GM18870 (cell line): Measurements from ENCODE around the gene ZFAND2A.
"Not testable (repeated sequence)": the region's sequence is repeated elsewhere in the genome, so short reads cannot be mapped to it uniquely, and the experiment has no call there.

Experiments used
- ATAC-seq: cut with Tn5 transposase; IDR thresholded peaks from one replicate; pipeline ENCODE4 v1.9.1; 2021; ENCODE audit warnings: moderate library complexity; ENCODE audit not compliant: unreplicated experiment

ZFAND2A gene, protein sequence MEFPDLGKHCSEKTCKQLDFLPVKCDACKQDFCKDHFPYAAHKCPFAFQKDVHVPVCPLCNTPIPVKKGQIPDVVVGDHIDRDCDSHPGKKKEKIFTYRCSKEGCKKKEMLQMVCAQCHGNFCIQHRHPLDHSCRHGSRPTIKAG

DNA sequence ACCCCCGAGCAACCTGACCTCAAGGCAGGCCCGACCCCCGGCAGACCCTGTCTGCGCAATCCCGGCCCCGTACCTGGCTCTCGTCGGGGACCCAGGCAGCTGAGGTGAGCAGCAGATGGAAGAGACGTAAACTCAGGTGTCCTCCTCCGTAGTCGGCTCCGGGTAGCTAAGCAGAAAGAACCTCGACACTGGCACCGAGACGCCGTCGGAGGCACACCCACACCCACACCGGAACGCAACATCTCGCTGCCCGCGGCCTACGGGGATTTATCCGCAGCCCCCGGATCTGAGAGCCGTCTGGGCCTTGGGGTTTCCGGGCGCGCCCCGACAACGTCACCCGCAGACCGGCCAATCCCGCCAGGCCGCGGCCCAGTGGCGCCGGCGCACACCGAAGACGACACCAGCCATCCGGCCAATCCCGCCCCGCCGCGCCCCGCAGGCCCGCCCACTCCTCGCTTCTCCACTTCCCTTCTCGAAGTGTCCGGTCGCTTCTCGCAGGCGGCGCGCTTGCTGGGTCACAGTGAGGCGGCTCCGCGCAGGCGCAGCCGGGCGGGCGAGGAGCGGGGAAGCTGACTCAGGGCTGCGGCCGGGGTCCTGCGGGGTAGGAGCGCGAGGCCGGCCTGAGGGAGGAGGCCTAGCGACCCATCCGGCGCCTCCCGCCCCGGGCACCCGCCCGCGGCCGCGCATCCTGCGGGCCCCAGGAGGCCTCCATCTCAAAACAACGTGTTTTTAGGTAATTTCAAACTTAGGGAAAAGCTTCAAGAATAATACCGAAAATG, at the start of gene ZFAND2A:
Gene ZFAND2A, minus strand, starts transcription at position 306 of the 779 bp plus-strand sequence. CDS start 1,984 bp downstream, outside the sequence.
- ATAC-seq = peak; percentile 79

DNA sequence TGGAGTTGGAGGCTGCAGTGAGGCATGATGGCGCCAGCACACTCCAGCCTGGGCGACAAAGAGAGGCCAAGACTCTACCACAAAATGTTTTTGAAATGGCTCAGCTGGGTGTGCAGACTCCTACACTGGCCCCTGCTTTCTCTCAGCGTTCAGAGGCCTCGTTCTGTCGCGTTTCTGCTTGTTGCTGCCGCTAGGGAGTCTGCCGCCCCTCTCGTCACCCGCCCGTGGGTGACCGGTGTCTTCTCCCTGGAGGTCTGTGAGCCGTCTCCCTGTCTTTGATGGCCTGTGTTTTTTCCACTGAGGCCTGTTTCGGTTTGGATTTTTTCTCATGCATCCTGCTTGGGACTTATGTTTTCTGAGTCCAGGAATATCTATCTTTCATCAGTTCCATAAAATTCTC, 49.1 kb upstream of the ZFAND2A start:
- ATAC-seq = no peak

DNA sequence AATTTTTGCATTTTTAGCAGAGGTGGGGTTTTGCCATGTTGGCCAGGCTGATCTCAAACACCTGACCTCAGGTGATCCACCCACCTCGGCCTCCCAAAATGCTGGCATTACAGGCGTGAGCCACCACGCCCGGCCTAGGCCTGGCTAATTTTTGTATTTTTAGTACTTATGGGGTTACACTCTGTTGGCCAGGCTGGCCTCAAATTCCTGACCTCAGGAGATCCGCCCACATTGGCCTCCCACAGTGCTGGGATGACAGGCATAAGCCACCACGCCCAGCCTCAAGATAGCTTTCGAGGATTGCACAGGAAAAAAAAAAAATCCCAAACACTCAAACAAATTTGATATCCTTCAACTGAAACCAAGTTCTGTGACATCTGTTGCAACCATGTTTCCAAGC, 45.7 kb upstream of the ZFAND2A start:
- not testable (repeated sequence) for ATAC-seq

DNA sequence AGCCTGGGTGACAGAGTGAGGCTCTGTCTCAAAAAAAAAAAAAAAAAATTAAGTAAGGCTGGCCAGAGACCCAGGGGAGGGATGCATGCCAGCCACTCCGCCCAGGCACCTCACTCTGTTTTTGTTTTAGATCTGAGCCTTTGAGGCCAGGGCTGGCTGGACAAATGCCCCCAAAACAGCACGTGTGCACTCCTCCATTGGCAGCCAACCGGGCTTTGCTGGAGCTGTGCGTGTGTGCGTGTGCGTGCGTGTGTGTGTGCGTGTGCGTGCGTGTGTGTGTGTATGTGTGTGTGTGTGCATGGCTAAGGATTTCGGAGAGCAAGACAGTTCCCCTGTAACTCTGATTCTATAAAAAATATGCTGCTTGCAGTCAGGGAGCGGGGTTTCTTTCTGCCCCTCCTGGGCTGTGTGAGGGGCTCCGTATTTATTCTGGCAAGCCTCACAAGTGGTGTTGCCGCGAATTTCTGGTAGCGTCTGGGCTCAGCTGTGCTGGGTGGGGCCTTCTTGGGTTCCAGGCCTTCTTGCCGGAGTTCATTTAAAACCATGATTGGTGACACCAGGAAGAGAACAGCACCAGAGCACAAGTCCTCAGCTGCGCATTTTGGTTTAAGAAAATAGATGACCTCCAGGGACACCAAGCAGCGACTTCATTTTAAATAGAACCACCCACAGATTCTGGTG, 44.6 kb upstream of the ZFAND2A start:
- ATAC-seq = no peak

DNA sequence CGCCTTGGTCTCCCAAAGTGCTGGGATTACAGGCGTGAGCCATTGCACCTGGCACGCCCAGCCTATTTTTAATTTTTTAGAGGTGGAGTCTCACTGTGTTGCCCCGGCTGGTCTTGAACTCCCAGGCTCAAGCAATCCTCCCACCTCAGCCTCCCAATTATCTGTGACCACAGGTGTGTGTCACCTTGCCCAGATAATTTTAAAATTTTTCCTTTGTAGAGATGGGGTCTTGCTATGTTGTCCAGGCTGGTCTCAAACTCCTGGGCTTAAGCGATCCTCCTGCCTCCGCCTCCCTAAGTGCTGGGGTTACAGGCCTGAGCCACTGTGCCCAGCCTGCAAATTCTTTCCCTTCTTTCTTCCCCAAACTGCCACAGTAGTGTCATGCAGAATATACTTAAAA, 42.9 kb upstream of the ZFAND2A start:
- ATAC-seq = not testable (repeated sequence)

DNA sequence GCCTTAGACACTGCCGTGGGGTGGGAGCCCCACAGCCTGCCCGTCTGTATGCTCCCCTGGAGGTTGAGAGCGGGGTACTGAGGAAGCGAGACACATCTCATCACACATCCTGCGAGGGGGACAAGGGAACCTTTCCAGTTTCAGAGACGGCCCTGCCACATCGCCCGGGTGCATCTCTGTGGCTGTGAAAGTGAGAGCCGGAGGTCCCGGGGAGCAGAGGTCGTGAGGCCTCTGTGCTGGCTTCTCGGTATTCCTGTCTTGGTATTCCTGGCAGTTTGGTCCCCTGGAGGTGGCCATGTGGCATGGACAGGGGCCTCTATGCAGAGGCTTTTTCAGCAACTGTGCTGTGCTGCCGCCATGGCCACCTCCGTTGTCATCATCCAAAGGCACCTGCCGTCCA, 41.9 kb upstream of the ZFAND2A start:
- no peak for ATAC-seq

DNA sequence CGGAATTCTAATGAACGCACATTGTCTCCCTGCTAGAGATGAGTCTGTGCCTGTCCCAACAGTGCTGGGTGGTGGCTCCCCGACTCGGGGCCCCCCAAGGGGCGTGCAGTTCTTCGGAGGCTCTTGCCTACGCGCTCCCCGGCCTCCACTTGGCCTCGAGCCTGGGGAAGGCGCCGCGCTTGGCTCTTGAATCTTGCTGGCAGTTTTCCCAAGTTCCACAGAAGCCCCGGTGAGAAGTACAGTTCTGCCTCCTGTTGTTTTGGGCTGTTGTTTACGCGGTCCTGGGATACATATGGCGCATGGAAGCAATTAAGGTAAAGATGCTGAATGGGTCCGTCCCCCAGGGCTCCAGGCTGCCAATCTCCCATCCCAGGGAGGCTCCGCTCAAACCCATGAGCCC, 40.0 kb upstream of the ZFAND2A start:
- ATAC-seq = no peak

DNA sequence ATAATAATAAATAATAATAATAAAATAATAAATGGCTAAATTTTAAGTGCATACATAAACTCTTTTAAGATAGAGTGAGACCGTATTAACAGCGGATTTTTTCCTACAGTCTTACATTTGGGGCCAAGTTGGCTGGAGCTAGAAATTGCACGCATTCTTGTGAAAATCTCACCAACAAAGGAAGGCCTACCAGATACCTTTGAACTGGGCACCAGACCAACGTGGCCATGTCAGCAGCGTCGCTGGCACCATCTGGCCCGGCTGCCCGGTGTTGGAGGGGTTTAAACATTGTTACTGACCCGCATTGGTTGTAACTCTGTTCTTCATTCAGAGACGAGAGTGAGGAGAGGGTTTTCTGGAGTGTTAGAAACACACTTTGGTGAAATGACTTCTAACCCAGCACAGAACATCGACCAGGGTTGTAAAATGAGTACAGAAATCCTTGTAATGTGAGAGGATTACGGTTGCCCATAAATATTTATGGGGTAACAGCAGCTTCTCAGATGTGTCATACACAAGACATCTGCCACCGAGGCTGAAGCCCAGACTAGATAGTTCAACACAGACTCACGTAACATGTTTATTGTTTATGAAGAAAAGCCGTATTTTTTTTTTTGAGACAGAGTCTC, 38.1 kb upstream of the ZFAND2A start:
- no peak for ATAC-seq

DNA sequence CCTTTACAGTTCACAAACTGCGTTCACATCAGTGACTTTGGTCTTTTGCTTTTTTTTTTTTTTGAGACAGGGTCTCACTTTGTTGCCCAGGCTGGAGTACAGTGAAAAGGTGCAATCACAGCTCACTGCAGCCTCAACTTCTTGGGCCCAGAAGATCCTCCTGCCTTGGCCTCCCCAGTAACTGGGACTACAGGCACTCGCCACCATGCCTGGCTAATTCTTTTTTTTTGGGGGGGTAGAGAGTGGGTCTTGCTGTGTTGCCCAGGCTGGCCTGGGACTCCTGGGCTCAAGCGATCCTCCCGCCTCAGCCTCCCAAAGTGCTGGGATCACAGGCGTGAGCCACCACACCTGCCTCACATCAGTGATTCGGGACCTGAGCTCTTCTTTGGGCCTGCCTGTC, 37.0 kb upstream of the ZFAND2A start:
- ATAC-seq = no peak

DNA sequence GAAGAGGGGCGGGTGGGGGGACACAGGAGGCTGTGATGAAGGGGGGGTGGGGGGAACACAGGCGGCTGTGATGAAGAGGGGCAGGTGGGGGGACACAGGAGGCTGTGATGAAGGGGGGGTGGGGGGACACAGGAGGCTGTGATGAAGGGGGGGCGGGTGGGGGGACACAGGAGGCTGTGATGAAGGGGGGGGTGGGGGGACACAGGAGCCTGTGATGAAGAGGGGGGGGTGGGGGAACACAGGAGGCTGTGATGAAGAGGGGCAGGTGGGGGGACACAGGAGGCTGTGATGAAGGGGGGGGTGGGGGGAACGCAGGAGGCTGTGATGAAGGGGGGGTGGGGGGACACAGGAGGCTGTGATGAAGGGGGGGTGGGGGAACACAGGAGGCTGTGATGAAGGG, 36.4 kb upstream of the ZFAND2A start:
- ATAC-seq = not testable (repeated sequence)

DNA sequence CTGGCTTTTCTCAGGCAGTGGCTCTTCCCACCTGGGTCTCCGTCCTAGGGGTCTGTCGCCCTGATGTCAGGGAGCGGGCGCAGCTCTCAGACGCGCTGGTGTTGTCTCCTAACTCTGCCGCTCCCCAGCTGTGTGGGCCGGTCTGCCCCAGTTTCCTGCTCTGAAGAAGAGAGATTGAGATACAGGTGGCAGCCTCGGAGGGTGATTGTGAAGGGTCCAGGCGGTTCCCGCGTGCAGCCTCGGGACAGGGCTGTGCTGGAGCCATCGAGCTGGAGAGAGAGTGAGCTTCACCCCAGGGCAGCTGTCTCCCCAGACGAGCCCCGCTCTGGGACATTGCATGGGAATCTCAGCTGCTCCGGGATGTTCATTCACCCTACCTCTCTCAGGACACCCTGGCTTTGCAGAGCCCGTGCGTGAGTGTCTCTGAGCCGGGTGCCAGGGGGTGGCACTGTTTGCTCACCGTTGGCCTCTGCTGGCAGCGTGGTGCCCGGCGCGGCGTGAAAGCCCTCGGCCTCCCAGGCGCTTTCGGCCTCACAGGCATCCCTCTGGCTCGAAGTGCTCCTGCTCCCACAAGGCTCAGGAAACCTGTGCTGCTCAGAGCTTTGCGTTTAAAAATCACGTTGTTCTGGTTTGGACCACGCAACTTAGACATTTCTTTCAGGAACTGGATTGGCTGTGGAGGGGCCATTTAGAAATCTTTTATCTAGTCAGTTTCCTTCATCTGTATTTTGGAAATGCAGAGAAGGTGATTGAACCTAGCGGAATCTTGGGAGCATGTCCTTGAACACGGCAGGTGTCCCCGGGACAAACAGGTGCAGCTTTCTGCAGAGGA, 33.8 kb upstream of the ZFAND2A start:
- no peak for ATAC-seq

DNA sequence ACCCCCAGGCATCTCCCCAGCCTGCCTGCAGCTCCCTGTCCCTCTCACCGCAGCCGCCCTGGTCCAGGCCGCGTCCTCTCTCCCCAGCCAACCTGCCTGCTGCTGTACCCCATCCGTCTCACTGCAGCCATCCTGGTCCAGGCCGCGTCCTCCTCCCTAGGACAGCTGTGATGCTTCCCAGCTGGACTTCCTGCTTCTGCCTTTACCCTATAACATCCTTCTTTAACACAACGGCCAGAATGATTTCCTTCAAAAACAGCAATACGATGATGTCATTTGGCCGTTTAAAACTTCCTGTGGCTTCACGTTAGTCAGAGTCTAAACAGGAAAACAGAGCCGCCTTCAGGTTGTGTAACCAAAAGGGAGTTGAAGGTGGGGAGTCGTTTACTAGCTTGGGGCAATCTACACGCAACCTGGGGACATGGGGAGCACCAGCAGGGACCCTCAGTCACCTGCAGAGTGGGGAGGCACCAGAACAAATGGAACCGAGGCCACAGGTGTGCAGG, 32.2 kb upstream of the ZFAND2A start:
- no peak for ATAC-seq

DNA sequence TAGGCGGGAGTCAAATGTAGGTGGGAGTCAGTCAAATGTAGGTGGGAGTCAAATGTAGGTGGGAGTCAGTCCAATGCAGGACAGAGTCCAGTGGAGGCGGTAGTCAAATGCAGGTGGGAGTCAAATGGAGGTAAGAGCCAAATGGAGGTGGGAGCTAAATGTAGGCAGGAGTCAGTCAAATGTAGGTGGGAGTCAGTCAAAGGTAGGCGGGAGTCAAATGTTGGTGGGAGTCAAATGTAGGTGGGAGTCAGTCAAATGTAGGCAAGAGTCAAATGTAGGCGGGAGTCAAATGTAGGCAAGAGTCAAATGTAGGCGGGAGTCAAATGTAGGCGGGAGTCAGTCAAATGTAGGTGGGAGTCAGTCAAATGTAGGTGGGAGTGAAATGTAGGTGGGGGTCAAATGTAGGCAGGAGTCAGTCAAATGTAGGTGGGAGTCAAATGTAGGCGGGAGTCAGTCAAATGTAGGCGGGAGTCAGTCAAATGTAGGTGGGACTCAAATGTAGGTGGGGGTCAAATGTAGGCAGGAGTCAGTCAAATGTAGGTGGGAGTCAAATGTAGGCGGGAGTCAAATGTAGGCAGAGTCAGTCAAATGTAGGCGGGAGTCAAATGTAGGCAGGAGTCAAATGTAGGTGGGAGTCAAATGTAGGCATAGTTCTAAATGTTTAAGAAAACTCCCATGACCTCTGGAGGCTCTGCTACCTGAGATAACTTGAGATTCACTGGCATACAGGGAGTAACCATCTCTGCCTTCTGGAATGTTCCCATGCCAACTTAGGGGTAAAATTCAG, 30.2 kb upstream of the ZFAND2A start:
- no peak for ATAC-seq

DNA sequence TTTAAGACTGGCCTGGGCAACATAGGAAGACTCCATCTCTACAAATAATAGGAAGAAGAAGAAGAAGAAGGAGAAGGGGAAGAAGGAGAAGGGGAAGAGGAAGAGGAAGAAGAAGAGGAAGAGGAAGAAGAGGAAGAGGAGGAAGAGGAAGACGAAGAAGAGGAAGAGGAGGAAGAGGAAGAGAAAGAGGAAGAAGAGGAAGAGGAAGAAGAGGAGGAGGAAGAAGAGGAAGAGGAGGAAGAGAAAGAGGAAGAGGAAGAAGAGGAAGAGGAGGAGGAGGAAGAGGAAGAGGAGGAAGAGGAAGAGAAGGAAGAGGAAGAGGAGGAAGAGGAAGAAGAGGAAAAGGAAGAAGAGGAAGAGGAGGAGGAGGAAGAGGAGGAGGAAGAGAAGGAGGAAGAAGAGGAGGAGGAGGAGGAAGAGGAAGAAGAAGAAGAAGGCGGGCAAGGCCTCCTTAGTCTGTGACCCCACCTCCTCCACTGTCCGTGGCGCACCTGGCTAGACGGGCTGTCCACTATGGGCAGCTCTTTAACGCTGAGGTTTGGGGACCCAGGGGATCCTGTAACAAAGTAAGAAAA, 28.8 kb upstream of the ZFAND2A start:
- no peak for ATAC-seq

DNA sequence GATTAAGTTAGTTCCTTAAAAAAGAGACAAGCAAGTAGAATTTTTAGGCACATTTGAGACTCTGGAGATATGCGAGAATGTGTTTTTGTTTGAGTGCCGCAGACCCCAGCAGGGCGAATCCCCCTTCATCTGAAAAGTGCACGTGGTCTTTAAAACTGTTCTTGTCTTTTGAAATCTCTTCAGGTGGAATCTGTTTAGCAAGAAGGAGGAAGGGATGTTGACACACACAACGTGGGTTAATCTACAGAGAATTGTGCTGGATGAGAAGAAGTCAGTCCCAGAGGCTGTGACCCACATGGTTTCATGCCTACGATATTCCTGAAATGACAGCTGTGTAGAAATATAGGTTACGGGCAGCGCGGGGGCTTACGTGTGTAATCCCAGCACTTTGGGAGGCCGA, 27.1 kb upstream of the ZFAND2A start:
- no peak for ATAC-seq

DNA sequence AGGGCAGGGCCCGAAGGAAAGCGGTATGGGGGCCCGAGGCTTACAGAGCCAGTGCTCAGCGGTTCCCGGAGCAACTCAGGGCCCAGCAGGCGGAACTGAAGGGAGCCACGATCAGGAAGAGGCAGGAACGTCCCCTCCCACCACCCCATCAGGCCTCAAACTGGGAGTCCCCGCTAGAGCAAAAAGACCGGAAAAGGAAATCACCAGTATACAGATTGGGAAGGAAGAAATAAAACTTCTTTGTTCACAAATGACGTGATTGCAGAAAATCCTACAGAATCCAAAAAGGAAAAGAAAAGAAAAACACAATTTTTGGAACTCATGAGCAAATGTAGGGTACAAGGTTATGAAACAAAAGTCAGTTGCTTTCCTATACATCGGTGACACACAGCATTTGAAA, 21.6 kb upstream of the ZFAND2A start:
- ATAC-seq = no peak

DNA sequence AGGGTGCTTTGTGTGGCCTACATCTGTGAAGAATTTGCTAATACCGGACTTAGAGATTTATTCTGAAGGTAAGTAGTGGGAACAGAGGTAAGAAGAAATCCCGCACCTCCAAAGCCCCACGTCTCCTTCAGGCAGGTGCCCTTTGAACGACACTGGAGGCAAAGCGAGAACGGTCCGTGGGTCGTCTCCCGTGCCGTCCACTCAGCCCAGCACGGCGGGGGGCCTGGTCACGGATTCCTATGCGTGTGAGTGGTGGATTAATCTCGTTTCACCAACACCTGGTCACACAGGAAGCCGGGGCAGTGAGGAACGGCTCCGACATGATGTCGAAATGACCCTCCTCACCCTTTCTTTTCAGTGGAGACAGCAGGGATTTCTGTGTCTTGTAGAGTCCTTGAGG, 21.0 kb upstream of the ZFAND2A start:
- ATAC-seq = no peak

DNA sequence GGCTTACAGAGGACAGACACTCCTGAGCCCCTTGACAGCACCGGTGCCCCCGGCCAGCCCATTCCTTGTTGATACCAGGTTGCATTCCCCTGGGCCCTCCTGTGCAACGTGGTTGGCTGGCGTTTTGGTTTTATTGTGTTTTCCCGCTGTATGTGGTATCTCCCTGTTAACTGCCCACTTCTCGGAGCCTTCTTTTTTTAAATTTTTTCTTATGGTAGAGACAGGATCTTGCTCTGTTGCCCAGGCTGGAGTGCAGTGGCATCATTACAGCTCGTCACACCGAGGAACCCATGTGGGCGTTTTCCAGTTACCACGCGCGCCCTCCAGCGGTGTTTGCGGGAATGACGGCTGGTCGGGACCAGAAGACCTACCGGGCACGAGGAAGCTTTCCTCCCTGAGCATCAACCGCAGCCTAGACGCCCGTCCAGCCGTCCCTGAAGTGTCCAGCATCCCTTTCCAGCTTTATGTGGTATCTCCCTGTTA, 16.9 kb upstream of the ZFAND2A start:
- no peak for ATAC-seq
